GM19397 (cell line): ENCODE results near the gene PLEKHA7.
"Not testable (repeated sequence)": the region's sequence is repeated elsewhere in the genome, so short reads cannot be mapped to it uniquely, and the experiment has no call there.

Experiments
- ATAC-seq: cut with Tn5 transposase; IDR thresholded peaks from one replicate; pipeline ENCODE4 v1.9.1; 2021; ENCODE audit warnings: mild to moderate bottlenecking, moderate library complexity; ENCODE audit not compliant: unreplicated experiment

Gene PLEKHA7

GRCh38 chr11:16945671-16946469 is 68.3 kb downstream of the PLEKHA7 start:
- peak; percentile 74 for ATAC-seq

- no peak for ATAC-seq
These were observed 71.3 kb downstream of the PLEKHA7 start for GRCh38 chr11:16942911-16943310.

DNA sequence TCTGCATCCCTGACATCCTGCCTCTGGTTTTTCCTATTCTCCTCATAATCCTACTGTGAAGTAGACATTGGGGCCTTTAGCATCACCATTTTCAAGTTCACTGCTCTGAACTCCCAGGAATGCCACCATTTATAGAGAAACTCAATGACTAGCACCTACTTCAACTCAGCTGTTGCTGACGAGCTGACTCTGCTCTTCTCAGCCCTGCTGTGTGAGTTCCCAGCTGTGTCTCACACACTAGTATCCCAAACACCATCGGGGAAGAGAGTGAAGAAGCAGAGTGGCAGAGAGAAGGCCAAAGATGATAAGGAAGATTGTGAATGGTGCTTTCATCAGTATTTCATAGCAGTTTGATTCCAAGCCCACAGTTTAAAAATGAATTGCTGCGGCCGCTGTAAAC is 71.9 kb downstream of the PLEKHA7 start:
- no peak for ATAC-seq

DNA sequence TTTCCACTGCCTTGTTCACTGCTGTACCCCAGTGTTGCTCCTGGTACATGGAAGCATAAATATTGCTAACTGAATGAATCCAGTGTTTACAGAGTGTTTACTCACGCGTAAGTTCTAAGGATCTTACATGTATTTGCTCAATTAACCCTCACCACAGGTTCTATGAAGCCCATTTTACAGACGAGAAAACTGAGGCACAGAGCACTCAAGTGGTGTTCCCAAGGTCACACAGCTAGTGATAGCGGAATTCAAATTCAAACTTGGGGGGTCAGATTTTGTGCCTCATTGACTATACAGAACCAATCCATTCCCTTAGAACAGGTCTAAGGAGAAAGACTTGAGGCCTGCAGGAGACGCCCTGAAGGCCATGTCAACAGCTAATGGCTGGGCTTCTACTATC is 72.3 kb downstream of the PLEKHA7 start:
- ATAC-seq = no peak

DNA sequence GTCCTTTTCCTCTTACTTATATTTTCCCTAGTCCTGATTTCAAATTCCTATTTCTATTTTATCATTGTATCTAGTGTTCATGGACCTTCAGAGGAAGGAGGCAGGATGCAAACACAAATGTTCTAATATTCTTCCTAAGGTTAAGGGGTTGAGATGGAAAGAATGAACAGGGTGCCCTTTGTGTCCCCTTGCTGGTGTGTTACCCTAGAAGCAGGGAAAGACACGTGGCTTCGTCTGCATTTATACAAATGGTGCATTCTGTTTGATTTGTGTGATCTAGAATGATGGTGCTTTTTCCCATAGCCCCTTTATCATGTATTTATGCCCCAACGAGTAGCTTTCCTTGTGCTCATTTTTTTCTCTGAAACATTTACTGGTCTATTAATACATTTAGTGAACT is 76.2 kb downstream of the PLEKHA7 start:
- no peak for ATAC-seq

GRCh38 chr11:16936643-16937042 is 77.6 kb downstream of the PLEKHA7 start:
- no peak for ATAC-seq

- no peak for ATAC-seq
These were observed 78.5 kb downstream of the PLEKHA7 start for GRCh38 chr11:16935518-16936302.

- no peak for ATAC-seq
These were observed 80.2 kb downstream of the PLEKHA7 start for GRCh38 chr11:16933756-16934603.

DNA sequence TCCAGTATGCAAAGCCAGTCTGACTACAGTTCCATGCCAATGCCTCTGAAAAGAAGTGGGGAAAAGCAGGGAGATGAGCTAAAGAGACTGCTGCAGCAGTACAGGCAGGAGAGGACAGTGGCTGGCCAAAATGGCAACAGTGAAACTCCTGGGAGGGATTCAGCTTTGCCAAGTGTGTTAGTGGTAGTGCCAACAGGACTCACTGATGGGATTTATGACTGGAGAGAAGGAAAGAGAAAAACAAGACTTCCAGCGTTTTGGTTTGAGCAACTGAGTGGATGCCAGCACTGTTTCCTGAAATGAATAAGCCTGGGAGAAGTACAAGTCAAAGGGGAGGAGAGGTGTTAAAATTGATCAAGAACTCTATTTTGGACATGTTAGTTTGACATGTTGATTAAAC is 80.9 kb downstream of the PLEKHA7 start:
- no peak for ATAC-seq

DNA sequence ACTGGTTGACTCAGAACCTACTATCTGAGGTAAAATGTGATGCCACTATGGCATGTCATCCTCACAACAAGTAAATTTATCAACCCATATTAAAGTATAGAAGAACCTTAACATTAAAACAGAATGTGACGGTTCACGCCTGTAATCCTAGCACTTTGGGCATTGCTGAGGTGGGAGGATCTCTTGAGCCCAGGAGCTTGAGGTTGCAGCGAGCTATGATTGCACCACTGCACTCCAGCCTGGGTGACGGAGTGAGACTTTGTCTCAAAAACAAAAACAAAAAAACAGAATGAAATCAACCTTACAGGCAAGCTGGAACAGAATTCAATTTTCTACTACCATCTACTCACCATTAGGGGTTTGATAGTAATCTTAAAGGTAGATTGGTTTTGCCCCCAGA is 86.2 kb downstream of the PLEKHA7 start:
- no peak for ATAC-seq

DNA sequence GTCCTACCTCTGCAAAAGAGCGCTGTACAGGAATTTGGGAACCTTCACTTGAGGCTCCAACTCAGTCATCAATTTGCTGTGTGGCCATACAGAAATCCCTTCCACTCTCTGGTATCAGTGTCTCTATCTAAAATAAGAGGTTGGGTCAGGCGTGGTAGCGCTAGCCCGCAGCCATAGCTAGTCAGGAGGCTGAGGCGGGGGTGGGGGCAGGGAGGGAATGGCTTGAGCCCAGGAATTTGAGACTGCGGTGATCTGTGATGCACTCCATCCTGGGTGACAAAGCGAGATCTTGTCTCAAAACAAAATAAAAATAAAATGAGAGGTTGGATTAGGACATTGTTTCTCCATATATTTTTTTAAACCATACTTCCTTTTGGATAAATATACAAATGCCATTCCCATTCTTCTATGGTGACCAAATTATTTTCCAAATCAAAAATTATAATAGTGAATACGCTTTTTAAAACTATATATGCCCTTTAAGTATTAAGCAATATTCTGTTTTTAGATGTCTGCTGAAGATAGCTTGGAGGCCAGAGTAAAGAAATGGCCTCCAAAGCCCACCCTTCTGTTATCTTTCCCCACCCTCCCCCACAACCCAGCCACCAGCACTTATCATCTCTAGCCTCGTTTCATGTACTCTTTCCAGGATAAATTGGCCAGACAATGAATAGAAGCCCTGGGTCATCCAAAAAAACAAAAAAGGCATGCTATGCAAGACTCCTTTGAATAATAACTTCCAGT is 87.2 kb downstream of the PLEKHA7 start:
- no peak for ATAC-seq

DNA sequence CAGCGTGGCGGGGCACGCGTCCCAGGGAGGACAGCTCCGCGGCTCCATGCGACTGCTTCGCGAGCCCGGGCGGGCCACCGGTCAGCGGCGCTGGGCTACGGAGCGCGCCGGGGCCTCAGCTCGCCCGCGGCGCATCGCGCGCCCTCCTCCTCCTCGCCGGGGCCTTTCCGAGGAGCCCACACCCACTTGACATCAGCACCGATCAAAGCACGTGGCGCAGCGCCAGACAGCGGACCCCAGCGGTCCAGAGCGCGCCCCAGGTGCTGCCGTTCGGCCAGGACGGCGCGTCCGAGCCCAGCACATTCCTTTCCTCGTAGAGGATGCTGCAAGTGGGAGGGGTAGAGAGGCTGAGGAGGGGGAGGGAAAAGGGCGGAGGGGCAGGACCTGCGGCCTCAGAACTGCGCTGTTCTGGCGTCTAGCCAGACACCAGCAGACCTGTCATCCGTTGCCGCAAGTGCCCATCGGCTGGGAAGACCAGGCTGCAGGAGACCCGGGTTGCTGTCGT is 88.6 kb downstream of the PLEKHA7 start:
- no peak for ATAC-seq

GRCh38 chr11:16924826-16925560 is 89.2 kb downstream of the PLEKHA7 start:
- ATAC-seq = no peak

- no peak for ATAC-seq
These were observed 89.8 kb downstream of the PLEKHA7 start for GRCh38 chr11:16924462-16924825.

GRCh38 chr11:16923987-16924386 is 90.2 kb downstream of the PLEKHA7 start:
- no peak for ATAC-seq

DNA sequence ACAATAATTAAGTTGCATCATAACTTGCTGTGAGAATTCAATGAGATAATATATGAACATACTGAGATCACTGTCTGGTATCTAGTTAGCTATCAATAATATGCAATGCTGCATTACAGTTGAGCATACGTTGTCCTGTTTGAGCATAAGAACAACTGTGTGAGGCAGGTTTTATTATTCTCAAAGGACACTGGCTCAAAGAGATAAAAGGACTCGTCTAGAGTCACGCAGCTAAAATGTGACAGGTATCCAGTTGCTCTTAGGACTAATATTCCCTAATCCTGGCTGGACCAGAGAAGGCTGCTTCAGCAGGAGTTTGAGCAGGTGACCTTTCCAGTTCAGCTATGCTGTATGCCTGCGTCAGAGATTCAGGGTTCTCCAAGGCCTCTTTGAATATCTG is 92.5 kb downstream of the PLEKHA7 start:
- no peak for ATAC-seq

DNA sequence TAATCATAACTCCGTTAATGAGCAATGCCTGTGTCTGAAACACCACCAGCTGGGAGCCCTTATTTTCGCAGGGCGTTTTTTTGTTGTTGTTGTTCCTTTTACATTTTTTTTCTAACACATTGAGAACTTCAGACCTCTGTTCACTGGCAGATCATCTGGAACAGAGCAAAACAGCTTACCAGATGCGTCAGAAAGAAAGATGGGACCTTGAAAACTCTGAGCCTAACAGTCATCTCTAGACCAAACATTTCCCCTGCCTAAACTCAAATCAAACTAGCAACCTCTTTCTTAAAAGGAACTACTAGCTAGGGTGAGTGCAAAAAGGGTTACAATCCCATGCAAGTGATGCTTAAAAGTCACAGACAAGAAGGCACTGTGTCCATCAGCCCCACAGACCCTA is 93.2 kb downstream of the PLEKHA7 start:
- no peak for ATAC-seq

DNA sequence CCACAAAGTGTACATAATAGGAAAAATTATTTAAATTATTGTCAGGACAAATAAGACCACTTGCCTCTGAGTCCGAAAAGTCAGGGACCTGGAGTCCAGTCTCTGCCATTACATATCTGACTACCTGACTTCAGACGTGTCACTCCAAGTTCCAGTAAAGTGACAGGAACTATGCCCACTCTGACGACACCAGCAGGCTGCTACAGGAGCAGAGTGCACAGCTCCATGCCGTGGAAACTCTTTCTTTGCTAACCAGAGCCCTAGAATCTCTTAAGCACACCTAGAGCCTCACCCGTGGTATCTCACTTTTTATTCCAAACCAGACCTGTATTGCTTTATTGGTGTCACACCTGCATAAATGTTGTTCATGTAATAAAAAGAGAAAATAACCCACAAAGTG is 93.7 kb downstream of the PLEKHA7 start:
- ATAC-seq = no peak

DNA sequence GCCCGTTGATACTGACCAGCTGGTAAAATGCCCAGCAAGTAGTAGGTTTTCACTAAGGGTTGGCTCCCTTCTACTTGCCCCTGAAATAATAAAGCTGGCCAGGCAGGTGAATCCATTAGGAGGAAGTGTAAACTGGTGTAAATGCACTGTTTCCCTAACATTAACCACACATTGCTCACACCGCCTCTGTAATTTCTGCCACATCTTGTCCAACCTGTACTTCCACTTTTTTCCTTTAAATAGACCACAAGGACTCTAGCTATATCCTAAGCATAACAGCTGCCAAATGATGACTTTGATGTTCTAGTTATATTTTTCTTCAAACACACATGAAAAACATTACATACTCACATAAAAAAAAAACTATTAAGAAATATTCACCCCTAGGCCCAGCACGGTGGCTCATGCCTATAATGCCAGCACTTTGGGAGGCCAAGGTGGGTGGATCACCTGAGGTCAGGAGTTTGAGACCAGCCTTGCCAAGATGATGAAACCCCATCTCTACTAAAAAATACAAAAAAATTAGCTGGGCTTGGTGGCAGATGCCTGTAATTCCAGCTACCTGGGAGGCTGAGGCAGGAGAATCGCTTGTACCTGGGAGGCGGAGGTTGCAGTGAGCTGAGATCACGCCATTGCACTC is 95.6 kb downstream of the PLEKHA7 start:
- ATAC-seq = not testable (repeated sequence)
